Measurements from ENCODE around the gene ZSWIM3. TPM values are rescaled to one million over a fixed set of nuclear protein-coding genes. Genes with fewer than 3 reads are reported as not detected.

Gene ZSWIM3
- total RNA-seq (1 to 10 TPM; 1.9 to 3.1 (median 2.4) TPM), polyA plus RNA-seq (1 to 10 TPM; 1.3 to 1.6 TPM)
- long read RNA-seq, donor 1, partial matches to known transcripts: 0 of 1 reads
- long read RNA-seq, donor 1, other reads (novel, unspliced or antisense): 1 of 1 reads
- long read RNA-seq, donor 2, transcript ZSWIM3-201 (2 exons, 2,773 nt): major isoform, 5 of 6 reads
- long read RNA-seq, donor 2, partial matches to known transcripts: 0 of 6 reads
- long read RNA-seq, donor 2, other reads (novel, unspliced or antisense): 1 of 6 reads
- long read RNA-seq, donor 3, partial matches to known transcripts: 1 of 2 reads
- long read RNA-seq, donor 3, other reads (novel, unspliced or antisense): 0 of 2 reads

GRCh38 chr20:45857114-45857881 lies at the start of gene ZSWIM3, which contains the start of gene ACOT8:
Gene ZSWIM3, plus strand, starts transcription at chr20:45857614. Its CDS starts 212 bp downstream, at chr20:45857826.
Gene ACOT8, minus strand, starts transcription at chr20:45857392. Its CDS starts 77 bp downstream, at chr20:45857315.
- ATAC-seq: peak; percentile 97 to 100 (median 98)

GRCh38 chr20:45810191-45810970 lies 47.0 kb upstream of the ZSWIM3 start:
- peaks cover 0 to 12% (median 6%) of the 10 kb centered on the region in 12 donors for H3K4me1 ChIP-seq
- peaks cover 3 to 64% (median 62%) of the 10 kb centered on the region in 9 donors for H3K36me3 ChIP-seq
- H3K27ac ChIP-seq: no peak overlapping the region
- no peak overlapping the region for H3K4me3 ChIP-seq
- no peaks in the 10 kb centered on the region for H3K9me3 ChIP-seq
- WGBS, 4 donors: 91 to 95% (median 93%) methylated on average over 8 of the region's 8 CpGs
- TF ChIP-seq POLR2A (IDR thresholded peaks at IDR 0.05) (no peak), CTCF (IDR thresholded peaks at IDR 0.05) (no peak)
- H3K27me3 ChIP-seq: no peaks in the 10 kb centered on the region
- no peak for ATAC-seq
- intact Hi-C loops (cut with DNase I): loop anchor here in 1 of 10 donors (5.0 kb wide), 1 partner anchor 157 kb away; no protein-coding TSS in a partner anchor
- DNase-seq: no peak

More at GRCh38 chr20:45857114-45857881, at the start of gene ZSWIM3, which contains the start of gene ACOT8:
- Histone ChIP-seq H3K27ac (peak within 1 kb of the TSS; percentile 7 to 94 (median 84)), H3K27me3 (no peaks in the 10 kb centered on the region), H3K4me1 (peaks cover 3 to 37% (median 31%) of the 10 kb centered on the region in 12 donors), H3K4me3 (peak within 1 kb of the TSS; percentile 69 to 98 (median 92)), H3K36me3 (peaks cover 0 to 27% (median 15%) of the 10 kb centered on the region in 9 donors), H3K9me3 (no peaks in the 10 kb centered on the region)
- peak; percentile 89 to 100 (median 98) for DNase-seq
- intact Hi-C loops (cut with DNase I): loop anchor here in 1 of 10 donors (2.0 kb wide), 1 partner anchor 78 kb away; the partner anchor contains the start of gene PCIF1
- WGBS, 4 donors: 0 to 1% (median 1%) methylated on average over 12 to 36 of the region's 36 CpGs
- TF ChIP-seq CTCF (IDR thresholded peaks at IDR 0.05) (no peak), POLR2A (IDR thresholded peaks at IDR 0.05) (peak in 1 of 2 donors; percentile 82)

- DNase-seq: peak; percentile 96 to 98 (median 98)
- ATAC-seq: peak; percentile 99
- Histone ChIP-seq H3K36me3 (peaks cover 3 to 44% (median 42%) of the 10 kb centered on the region in 9 donors), H3K4me3 (peak within 1 kb of the TSS; percentile 30 to 76 (median 56)), H3K27me3 (no peaks in the 10 kb centered on the region), H3K4me1 (peaks cover 0 to 13% (median 6%) of the 10 kb centered on the region in 12 donors), H3K9me3 (no peaks in the 10 kb centered on the region), H3K27ac (peak within 1 kb of the TSS in 6 of 12 donors; percentile 16 to 61 (median 34))
- 0 to 1% (median 1%) methylated on average over 51 to 65 of the region's 65 CpGs for WGBS, 4 donors
- intact Hi-C loops (cut with DNase I): loop anchor here in 1 of 10 donors (5.0 kb wide), 1 partner anchor 155 kb away; no protein-coding TSS in a partner anchor
- TF ChIP-seq POLR2A (IDR thresholded peaks at IDR 0.05) (peak in 1 of 2 donors; percentile 20), CTCF (IDR thresholded peaks at IDR 0.05) (no peak)
These were observed 45.0 kb upstream of the ZSWIM3 start, which contains the start of gene UBE2C for GRCh38 chr20:45812157-45813005. Gene UBE2C, plus strand, starts transcription at chr20:45812644. Its CDS starts 52 bp downstream, at chr20:45812696.
